ENCODE data around the gene ECPAS. TPM values are rescaled to one million over a fixed set of nuclear protein-coding genes. Genes with fewer than 3 reads are reported as not detected.
"Not testable (repeated sequence)": the region's sequence is repeated elsewhere in the genome, so short reads cannot be mapped to it uniquely, and the experiment has no call there.

The ECPAS gene
- total and polyA plus RNA-seq, 2 donors, result 21.3 to 24.2 TPM

GRCh38 chr9:111413996-111414395 lies 70.2 kb downstream of the ECPAS start:
- H3K36me3 ChIP-seq (ENCODE audit: control insufficient read depth in 2 of 2, insufficient read depth in 2 of 2, low read length in 1 of 2), result peaks cover 14 to 18% of the 10 kb centered on the region in 2 donors
- H3K4me1 ChIP-seq (ENCODE audit: control insufficient read depth in 2 of 2, insufficient read depth in 2 of 2, low read length in 2 of 2), result no peaks in the 10 kb centered on the region
- WGBS, result 94% methylated on average over 3 of the region's 3 CpGs

GRCh38 chr9:111412280-111412679 lies 71.9 kb downstream of the ECPAS start:
- Histone ChIP-seq H3K9me3 (ENCODE audit: control insufficient read depth in 2 of 2, insufficient read depth in 1 of 2, low read length in 1 of 2) (no peaks in the 10 kb centered on the region), H3K4me1 (ENCODE audit: control insufficient read depth in 2 of 2, insufficient read depth in 2 of 2, low read length in 2 of 2) (no peaks in the 10 kb centered on the region), H3K27me3 (ENCODE audit: control insufficient read depth in 2 of 2, insufficient read depth in 1 of 2, low read length in 1 of 2) (no peaks in the 10 kb centered on the region), H3K27ac (ENCODE audit: low read depth in 1 of 2, low read length in 1 of 2) (no peak overlapping the region), H3K4me3 (ENCODE audit: low read length in 2 of 2) (no peak overlapping the region), H3K36me3 (ENCODE audit: control insufficient read depth in 2 of 2, insufficient read depth in 2 of 2, low read length in 1 of 2) (peaks cover 14 to 26% of the 10 kb centered on the region in 2 donors)
- 96% methylated on average over 4 of the region's 4 CpGs for WGBS
- no peak for DNase-seq (ENCODE audit: low read depth in 6 of 9, low spot score in 9 of 9)

More at GRCh38 chr9:111413996-111414395, 70.2 kb downstream of the ECPAS start:
- no peak for DNase-seq (ENCODE audit: low read depth in 6 of 9, low spot score in 9 of 9)
- Histone ChIP-seq H3K27ac (ENCODE audit: low read depth in 1 of 2, low read length in 1 of 2) (no peak overlapping the region), H3K9me3 (ENCODE audit: control insufficient read depth in 2 of 2, insufficient read depth in 1 of 2, low read length in 1 of 2) (no peaks in the 10 kb centered on the region), H3K4me3 (ENCODE audit: low read length in 2 of 2) (no peak overlapping the region), H3K27me3 (ENCODE audit: control insufficient read depth in 2 of 2, insufficient read depth in 1 of 2, low read length in 1 of 2) (no peaks in the 10 kb centered on the region)

- no peak for DNase-seq (ENCODE audit: low read depth in 6 of 9, low spot score in 9 of 9)
- Histone ChIP-seq H3K4me1 (ENCODE audit: control insufficient read depth in 2 of 2, insufficient read depth in 2 of 2, low read length in 2 of 2) (no peaks in the 10 kb centered on the region), H3K27ac (ENCODE audit: low read depth in 1 of 2, low read length in 1 of 2) (no peak overlapping the region), H3K36me3 (ENCODE audit: control insufficient read depth in 2 of 2, insufficient read depth in 2 of 2, low read length in 1 of 2) (peaks cover 8 to 19% of the 10 kb centered on the region in 2 donors), H3K27me3 (ENCODE audit: control insufficient read depth in 2 of 2, insufficient read depth in 1 of 2, low read length in 1 of 2) (no peaks in the 10 kb centered on the region), H3K9me3 (ENCODE audit: control insufficient read depth in 2 of 2, insufficient read depth in 1 of 2, low read length in 1 of 2) (no peaks in the 10 kb centered on the region), H3K4me3 (ENCODE audit: low read length in 2 of 2) (no peak overlapping the region)
- 91% methylated on average over 6 of the region's 6 CpGs for WGBS
These were observed 72.9 kb downstream of the ECPAS start for GRCh38 chr9:111411266-111411665.

- WGBS, result 98% methylated on average over 3 of the region's 3 CpGs
- no peak overlapping the region for H3K4me3 ChIP-seq (ENCODE audit: low read length in 2 of 2)
- H3K27me3 ChIP-seq (ENCODE audit: control insufficient read depth in 2 of 2, insufficient read depth in 1 of 2, low read length in 1 of 2), result no peaks in the 10 kb centered on the region
- no peak for DNase-seq (ENCODE audit: low read depth in 6 of 9, low spot score in 9 of 9)
- H3K27ac ChIP-seq (ENCODE audit: low read depth in 1 of 2, low read length in 1 of 2), result no peak overlapping the region
- H3K9me3 ChIP-seq (ENCODE audit: control insufficient read depth in 2 of 2, insufficient read depth in 1 of 2, low read length in 1 of 2), result peaks cover 0 to 2% of the 10 kb centered on the region in 2 donors
- no peaks in the 10 kb centered on the region for H3K4me1 ChIP-seq (ENCODE audit: control insufficient read depth in 2 of 2, insufficient read depth in 2 of 2, low read length in 2 of 2)
- H3K36me3 ChIP-seq (ENCODE audit: control insufficient read depth in 2 of 2, insufficient read depth in 2 of 2, low read length in 1 of 2), result peaks cover 4 to 12% of the 10 kb centered on the region in 2 donors
These were observed 76.4 kb downstream of the ECPAS start for GRCh38 chr9:111407813-111408212.

GRCh38 chr9:111405701-111406100 lies 78.5 kb downstream of the ECPAS start:
- H3K36me3 ChIP-seq (ENCODE audit: control insufficient read depth in 2 of 2, insufficient read depth in 2 of 2, low read length in 1 of 2), result peaks cover 4 to 12% of the 10 kb centered on the region in 2 donors

GRCh38 chr9:111401486-111401885 lies 82.7 kb downstream of the ECPAS start:
- Histone ChIP-seq H3K36me3 (ENCODE audit: control insufficient read depth in 2 of 2, insufficient read depth in 2 of 2, low read length in 1 of 2) (peaks cover 13 to 17% of the 10 kb centered on the region in 2 donors), H3K9me3 (ENCODE audit: control insufficient read depth in 2 of 2, insufficient read depth in 1 of 2, low read length in 1 of 2) (peaks cover 0 to 13% of the 10 kb centered on the region in 2 donors)
- WGBS, result 97% methylated on average over 5 of the region's 5 CpGs
- not testable (repeated sequence) for DNase-seq (ENCODE audit: low read depth in 6 of 9, low spot score in 9 of 9); H3K27me3 ChIP-seq (ENCODE audit: control insufficient read depth in 2 of 2, insufficient read depth in 1 of 2, low read length in 1 of 2); H3K4me1 ChIP-seq (ENCODE audit: control insufficient read depth in 2 of 2, insufficient read depth in 2 of 2, low read length in 2 of 2); H3K4me3 ChIP-seq (ENCODE audit: low read length in 2 of 2); H3K27ac ChIP-seq (ENCODE audit: low read depth in 1 of 2, low read length in 1 of 2)

More at GRCh38 chr9:111405701-111406100, 78.5 kb downstream of the ECPAS start:
- no peak for DNase-seq (ENCODE audit: low read depth in 6 of 9, low spot score in 9 of 9)
- Histone ChIP-seq H3K4me1 (ENCODE audit: control insufficient read depth in 2 of 2, insufficient read depth in 2 of 2, low read length in 2 of 2) (no peaks in the 10 kb centered on the region), H3K9me3 (ENCODE audit: control insufficient read depth in 2 of 2, insufficient read depth in 1 of 2, low read length in 1 of 2) (peaks cover 0 to 9% of the 10 kb centered on the region in 2 donors), H3K27ac (ENCODE audit: low read depth in 1 of 2, low read length in 1 of 2) (no peak overlapping the region), H3K4me3 (ENCODE audit: low read length in 2 of 2) (no peak overlapping the region), H3K27me3 (ENCODE audit: control insufficient read depth in 2 of 2, insufficient read depth in 1 of 2, low read length in 1 of 2) (no peaks in the 10 kb centered on the region)

- Histone ChIP-seq H3K4me3 (ENCODE audit: low read length in 2 of 2) (no peak overlapping the region), H3K27me3 (ENCODE audit: control insufficient read depth in 2 of 2, insufficient read depth in 1 of 2, low read length in 1 of 2) (no peaks in the 10 kb centered on the region), H3K4me1 (ENCODE audit: control insufficient read depth in 2 of 2, insufficient read depth in 2 of 2, low read length in 2 of 2) (no peaks in the 10 kb centered on the region), H3K36me3 (ENCODE audit: control insufficient read depth in 2 of 2, insufficient read depth in 2 of 2, low read length in 1 of 2) (peaks cover 15 to 22% of the 10 kb centered on the region in 2 donors), H3K27ac (ENCODE audit: low read depth in 1 of 2, low read length in 1 of 2) (no peak overlapping the region), H3K9me3 (ENCODE audit: control insufficient read depth in 2 of 2, insufficient read depth in 1 of 2, low read length in 1 of 2) (peaks cover 0 to 13% of the 10 kb centered on the region in 2 donors)
- no peak for DNase-seq (ENCODE audit: low read depth in 6 of 9, low spot score in 9 of 9)
These were observed 83.7 kb downstream of the ECPAS start for GRCh38 chr9:111400564-111400898.

- peaks cover 15 to 25% of the 10 kb centered on the region in 2 donors for H3K36me3 ChIP-seq (ENCODE audit: control insufficient read depth in 2 of 2, insufficient read depth in 2 of 2, low read length in 1 of 2)
- 98% methylated on average over 4 of the region's 4 CpGs for WGBS
- H3K27ac ChIP-seq (ENCODE audit: low read depth in 1 of 2, low read length in 1 of 2), result no peak overlapping the region
- peaks cover 0 to 13% of the 10 kb centered on the region in 2 donors for H3K9me3 ChIP-seq (ENCODE audit: control insufficient read depth in 2 of 2, insufficient read depth in 1 of 2, low read length in 1 of 2)
- DNase-seq (ENCODE audit: low read depth in 6 of 9, low spot score in 9 of 9), result peak in 3 of 9 donors; percentile 2 to 15 (median 2)
- no peaks in the 10 kb centered on the region for H3K4me1 ChIP-seq (ENCODE audit: control insufficient read depth in 2 of 2, insufficient read depth in 2 of 2, low read length in 2 of 2)
- H3K4me3 ChIP-seq (ENCODE audit: low read length in 2 of 2), result no peak overlapping the region
- no peaks in the 10 kb centered on the region for H3K27me3 ChIP-seq (ENCODE audit: control insufficient read depth in 2 of 2, insufficient read depth in 1 of 2, low read length in 1 of 2)
These were observed 84.2 kb downstream of the ECPAS start for GRCh38 chr9:111399772-111400563.

- no peaks in the 10 kb centered on the region for H3K27me3 ChIP-seq (ENCODE audit: control insufficient read depth in 2 of 2, insufficient read depth in 1 of 2, low read length in 1 of 2)
- 96% methylated on average over 4 of the region's 4 CpGs for WGBS
- H3K9me3 ChIP-seq (ENCODE audit: control insufficient read depth in 2 of 2, insufficient read depth in 1 of 2, low read length in 1 of 2), result peaks cover 0 to 11% of the 10 kb centered on the region in 2 donors
- H3K4me1 ChIP-seq (ENCODE audit: control insufficient read depth in 2 of 2, insufficient read depth in 2 of 2, low read length in 2 of 2), result no peaks in the 10 kb centered on the region
- peaks cover 15 to 24% of the 10 kb centered on the region in 2 donors for H3K36me3 ChIP-seq (ENCODE audit: control insufficient read depth in 2 of 2, insufficient read depth in 2 of 2, low read length in 1 of 2)
- no peak overlapping the region for H3K27ac ChIP-seq (ENCODE audit: low read depth in 1 of 2, low read length in 1 of 2)
- no peak overlapping the region for H3K4me3 ChIP-seq (ENCODE audit: low read length in 2 of 2)
- no peak for DNase-seq (ENCODE audit: low read depth in 6 of 9, low spot score in 9 of 9)
These were observed 84.9 kb downstream of the ECPAS start for GRCh38 chr9:111399211-111399739.

All from thymus (tissue), 11 donors.